GM21390 (cell line): ENCODE measurements around the gene SEL1L3.

Experiments used
- ATAC-seq: cut with Tn5 transposase; IDR thresholded peaks from one replicate; pipeline ENCODE4 v1.9.1; 2021; ENCODE audit not compliant: unreplicated experiment

SEL1L3 gene

GRCh38 chr4:25757452-25757851 is 105.3 kb downstream of the SEL1L3 start:
- no peak for ATAC-seq

DNA sequence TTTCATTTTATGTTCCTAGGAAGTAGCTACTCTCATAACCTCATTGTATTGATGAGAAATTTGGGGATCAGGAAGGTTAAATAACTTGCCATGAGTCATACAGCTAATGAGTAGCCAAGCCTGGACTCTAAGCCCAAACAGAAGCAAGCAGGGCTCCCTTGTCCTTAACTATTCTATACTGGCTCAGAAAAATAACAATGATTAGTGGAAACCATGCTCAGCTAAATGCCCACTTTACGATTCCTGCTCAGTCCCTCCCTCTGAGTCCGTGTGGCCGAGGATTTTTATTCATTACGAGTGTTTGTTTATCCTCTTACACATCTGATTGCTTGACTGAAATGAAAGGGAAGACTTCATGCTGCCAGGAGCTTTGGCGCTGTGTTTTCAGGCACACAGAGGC is 106.3 kb downstream of the SEL1L3 start:
- ATAC-seq = no peak

DNA sequence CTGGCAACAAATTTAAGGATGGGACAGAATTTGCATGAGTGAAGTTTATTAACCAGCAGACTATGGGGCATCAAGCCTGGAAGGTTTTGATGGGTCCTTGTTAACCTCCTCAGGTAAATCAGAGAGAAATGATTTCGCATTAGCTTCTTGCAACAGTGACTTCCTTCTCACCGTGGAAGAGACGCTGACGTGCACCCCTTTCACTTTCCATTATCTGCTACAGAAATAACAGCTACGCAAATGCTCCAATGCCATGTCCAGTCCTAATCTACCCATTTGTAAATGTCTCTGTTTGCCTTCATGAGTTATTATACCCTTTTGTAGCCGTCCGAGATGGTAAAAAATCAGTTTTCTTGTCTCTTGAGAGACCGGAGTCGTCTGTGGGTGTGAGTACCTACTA is 106.9 kb downstream of the SEL1L3 start:
- no peak for ATAC-seq

DNA sequence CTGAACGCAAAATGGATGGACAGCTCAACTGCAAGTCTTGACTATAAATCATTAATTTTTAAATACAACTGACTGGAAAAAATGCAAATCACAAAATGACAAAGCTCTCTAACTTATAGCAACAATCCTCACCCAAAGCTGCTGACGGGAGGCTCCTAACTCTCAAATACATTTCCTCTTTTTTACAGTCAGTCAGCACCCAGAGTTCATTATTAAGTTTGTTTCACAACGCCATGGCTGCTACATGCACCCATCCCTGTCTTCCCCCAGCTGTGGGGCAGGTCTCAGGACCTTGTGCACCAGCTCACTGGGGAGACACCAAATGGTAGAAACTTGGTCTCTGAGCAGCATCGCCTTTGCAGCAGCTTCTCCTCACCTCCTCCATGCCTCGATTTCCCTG is 109.5 kb downstream of the SEL1L3 start:
- ATAC-seq = no peak

- ATAC-seq = no peak
These were observed 111.9 kb downstream of the SEL1L3 start for GRCh38 chr4:25750874-25751273.

DNA sequence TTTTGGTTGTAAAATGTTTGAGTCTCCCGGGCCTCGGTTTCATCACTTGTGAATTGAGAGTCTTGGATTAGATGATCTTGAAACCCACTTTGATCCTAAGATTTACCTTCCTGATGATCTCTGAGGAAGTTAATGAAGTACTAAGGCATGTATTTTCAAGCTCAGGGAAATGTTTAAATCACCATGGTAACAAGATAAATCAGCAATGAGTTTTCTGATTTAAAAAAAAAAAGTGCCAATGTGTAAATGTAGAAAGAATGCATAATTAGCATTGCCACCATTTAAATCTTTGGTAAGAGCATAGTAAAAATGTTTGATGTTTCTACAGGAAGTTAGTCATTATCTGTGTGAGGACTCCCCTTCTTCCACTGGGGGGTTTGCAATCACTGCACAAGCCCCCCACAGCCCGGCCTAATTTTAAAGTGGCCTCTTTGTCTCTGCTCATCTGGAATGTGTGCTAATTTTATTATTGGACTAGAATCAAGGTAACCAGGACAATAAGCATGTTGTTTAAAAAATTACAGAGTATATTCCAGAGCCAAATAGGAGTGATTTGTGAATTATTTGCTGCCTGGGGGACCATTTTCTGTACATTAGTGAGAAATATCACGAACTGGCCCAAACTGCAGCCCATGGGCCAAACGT is 113.5 kb downstream of the SEL1L3 start:
- ATAC-seq = no peak

DNA sequence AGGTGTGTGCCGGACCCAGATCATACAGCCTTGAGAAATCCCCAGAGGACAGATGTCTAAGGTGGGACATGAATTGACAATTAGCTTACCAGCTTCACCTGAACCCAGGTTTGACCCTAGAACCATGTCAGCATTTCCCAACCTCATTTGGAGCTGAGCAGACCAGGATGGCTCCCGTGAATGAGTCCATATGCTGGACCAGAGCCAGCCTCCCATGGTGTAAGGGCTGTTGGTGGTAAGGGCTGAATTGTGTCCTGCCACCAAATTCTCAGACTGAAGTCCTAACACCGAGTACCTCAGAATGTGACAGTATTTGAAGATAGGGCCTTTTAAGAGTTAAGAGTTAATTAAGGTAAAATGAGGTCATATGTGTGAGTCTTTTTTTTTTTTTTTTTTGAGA is 118.8 kb downstream of the SEL1L3 start:
- no peak for ATAC-seq

- no peak for ATAC-seq
These were observed 133.2 kb downstream of the SEL1L3 start for GRCh38 chr4:25729564-25729963.

- ATAC-seq = no peak
These were observed 133.9 kb downstream of the SEL1L3 start for GRCh38 chr4:25728886-25729285.

GRCh38 chr4:25727711-25728493 is 134.9 kb downstream of the SEL1L3 start:
- ATAC-seq = peak; percentile 56

DNA sequence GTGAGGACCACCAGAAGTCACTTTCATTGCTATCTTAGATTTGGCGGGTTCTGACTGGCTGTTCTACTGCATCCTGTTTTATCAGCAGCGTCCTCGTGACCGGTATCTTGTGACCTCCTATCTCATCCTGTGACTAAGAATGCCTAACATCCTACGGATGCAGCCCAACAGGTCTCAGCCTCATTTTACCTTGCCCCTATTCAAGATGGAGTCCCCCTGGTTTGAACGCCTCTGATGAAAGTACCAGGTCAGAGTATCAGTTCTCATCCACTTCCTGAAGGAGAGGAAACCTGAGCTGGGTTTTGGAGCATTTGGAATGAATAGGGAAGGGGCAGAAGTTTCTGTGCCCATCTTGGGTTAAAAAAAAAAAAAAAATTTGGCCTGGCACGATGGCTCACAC is 136.9 kb downstream of the SEL1L3 start:
- no peak for ATAC-seq

DNA sequence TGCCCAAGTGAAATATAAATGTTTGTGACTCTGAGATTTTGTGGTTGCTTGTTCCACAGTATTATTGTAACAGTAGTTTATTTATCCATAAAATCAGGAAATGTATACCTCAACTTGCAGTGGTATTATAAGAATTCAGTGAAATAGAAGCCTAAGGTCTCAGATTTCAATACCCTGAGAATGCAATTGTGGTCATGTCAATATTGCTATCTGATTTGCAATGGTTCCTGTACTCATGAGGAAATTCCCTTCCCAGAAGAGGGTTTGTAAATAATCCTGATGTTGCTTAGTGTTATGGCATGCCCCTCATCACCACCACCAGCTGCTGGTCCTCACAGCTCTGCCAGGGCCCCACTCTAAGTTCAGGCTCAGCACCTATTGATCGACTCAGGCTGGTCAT is 139.4 kb downstream of the SEL1L3 start:
- no peak for ATAC-seq

DNA sequence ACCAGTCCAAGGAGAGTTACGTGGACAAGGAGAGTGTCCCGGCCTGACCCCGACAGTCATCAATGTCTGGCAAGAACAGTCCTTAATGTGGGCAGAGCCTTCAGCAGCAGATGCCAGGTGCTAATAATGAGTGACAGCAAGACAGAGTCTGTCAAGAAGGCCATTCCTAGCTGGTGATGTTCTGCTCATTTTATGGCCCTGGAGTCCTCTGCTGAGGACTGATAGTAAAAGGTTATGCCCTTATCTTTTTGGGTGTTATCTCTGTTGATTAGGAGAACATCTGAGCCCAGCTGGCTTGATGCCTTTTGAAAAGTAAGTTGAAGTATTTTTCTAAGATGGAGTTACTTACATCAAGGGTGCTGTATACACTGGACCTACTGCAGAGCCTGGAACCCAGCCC is 139.8 kb downstream of the SEL1L3 start:
- no peak for ATAC-seq

GRCh38 chr4:25713812-25714211 is 149.0 kb downstream of the SEL1L3 start:
- ATAC-seq = no peak

GRCh38 chr4:25712611-25713010 is 150.2 kb downstream of the SEL1L3 start:
- no peak for ATAC-seq

DNA sequence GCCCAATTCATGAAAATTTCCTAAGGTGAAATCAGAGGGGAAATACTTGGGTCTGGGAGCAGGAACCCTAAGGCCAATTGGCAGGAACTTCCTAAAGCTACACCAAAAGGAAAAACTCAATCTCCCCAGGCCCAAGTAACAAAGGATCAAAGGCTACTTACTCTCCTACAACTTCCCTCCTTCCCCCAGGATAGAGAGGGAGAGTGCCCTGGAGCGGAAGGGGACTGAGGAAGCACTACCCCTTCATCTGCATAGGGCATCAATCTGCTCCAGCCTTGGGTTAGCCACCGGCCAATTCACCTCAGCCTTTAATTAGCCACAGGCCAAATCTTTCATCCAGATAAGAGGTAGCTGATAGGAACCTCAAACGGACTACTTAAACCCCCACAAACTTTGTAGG is 152.2 kb downstream of the SEL1L3 start:
- ATAC-seq = no peak

DNA sequence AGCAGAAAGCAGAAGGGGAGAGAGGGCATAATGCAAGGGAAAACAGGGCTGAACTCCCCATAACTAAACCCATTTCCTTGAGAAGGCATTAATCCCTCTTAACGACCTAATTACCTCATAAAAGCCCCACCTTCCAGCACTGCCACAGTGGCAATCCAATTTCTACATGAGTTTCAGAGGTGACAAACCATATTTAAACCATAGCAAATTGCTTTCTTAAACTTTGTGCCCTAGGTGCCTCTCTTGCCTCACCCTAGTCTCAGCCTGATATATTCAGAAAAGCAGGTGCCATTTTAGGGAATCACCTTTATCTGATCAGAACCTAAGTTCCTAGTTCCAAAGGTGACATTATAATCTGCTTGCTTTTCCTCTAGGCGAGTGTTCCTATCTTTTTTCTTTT is 158.3 kb downstream of the SEL1L3 start:
- ATAC-seq = no peak

GRCh38 chr4:25703731-25704388 is 158.9 kb downstream of the SEL1L3 start:
- no peak for ATAC-seq

- ATAC-seq = no peak
These were observed 159.9 kb downstream of the SEL1L3 start for GRCh38 chr4:25702848-25703247.

- no peak for ATAC-seq
These were observed 162.1 kb downstream of the SEL1L3 start for GRCh38 chr4:25700661-25701060.

DNA sequence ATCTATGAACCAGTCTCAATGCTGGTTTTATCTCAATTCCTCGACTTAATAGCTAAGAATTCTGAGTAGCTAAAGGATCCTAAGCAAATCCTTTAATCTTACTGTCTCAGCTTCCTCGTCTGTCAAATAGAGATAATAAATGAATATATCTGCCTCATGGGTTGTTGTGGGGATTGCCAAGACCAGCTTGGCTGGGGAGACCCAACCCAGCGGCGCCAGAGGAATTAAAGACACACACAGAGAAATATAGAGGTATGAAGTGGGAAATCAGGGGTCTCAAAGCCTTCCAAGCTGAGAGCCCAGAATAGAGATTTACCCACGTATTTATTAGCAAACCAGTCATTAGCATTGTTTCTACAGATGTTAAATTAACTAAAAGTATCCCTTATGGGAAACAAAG is 165.3 kb downstream of the SEL1L3 start:
- ATAC-seq = no peak
